Loucy (cell line): ENCODE measurements around the gene ZNF644.

Source experiments
- EZH2phosphoT487 ChIP-seq: fragments of 200-600 bp; IDR thresholded peaks from 2 replicates; pipeline ENCODE4 v1.6.1; 2018; ENCODE audit warnings: antibody characterized with exemption, mild to moderate bottlenecking, moderate library complexity, borderline replicate concordance
- TF ChIP-seq, protein P1 (sequence below): fragments of 200-600 bp; sonication (generic); conservative IDR thresholded peaks from 2 replicates; pipeline ENCODE4 v1.5.1; 2014; ENCODE audit warnings: mild to moderate bottlenecking, antibody characterized with exemption, low read length

DNA sequence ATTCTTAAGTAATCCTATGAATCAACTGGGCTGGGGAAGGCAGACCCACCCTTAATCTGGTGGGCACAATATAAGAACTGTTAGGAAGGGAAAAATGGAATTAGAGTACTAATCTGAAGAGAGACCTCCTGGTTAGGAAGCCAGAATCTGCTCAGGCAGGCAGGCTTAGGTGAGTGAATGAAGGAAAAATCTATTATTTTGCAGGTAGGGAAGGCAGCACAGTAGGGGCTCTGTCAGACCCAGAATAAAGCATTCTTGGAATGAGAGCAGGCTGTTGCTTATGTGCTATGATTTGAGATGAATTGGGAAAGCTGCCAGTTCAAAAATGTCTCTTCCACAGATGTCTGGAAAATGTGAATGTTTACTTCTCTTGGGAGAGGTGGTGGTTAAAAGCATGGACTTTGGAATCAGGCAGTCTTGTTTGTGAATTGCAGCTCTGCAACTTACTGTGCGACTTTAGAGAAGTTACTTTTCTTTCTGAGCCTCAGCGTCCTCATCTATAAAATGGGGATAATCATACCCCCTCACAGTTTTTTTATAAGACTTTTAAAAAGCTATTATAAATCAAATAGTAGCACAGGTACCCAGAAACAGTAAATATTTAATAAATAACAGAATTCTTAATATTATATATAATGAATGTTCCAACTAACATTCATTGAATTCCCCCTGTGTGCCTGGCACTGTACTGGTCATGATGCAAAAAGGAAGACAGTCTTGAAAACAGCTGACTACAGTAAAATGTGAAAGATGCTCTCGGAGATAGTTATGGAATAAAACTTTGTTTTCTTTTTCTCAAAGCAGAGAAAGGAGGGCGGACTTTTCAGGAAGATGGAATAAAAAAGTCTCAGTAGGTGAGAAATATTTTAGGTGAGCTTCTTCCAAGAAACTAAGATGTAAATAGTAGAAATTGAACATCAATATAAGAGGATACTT is 15.3 kb upstream of the ZNF644 start:
- TF ChIP-seq, protein P1, sequence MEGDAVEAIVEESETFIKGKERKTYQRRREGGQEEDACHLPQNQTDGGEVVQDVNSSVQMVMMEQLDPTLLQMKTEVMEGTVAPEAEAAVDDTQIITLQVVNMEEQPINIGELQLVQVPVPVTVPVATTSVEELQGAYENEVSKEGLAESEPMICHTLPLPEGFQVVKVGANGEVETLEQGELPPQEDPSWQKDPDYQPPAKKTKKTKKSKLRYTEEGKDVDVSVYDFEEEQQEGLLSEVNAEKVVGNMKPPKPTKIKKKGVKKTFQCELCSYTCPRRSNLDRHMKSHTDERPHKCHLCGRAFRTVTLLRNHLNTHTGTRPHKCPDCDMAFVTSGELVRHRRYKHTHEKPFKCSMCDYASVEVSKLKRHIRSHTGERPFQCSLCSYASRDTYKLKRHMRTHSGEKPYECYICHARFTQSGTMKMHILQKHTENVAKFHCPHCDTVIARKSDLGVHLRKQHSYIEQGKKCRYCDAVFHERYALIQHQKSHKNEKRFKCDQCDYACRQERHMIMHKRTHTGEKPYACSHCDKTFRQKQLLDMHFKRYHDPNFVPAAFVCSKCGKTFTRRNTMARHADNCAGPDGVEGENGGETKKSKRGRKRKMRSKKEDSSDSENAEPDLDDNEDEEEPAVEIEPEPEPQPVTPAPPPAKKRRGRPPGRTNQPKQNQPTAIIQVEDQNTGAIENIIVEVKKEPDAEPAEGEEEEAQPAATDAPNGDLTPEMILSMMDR: no peak
- TF ChIP-seq EZH2phosphoT487: no peak
